ENCODE measurements around the gene JMJD8.
A peak's percentile ranks its signal among the peaks of the same experiment; 100 is the strongest.

DNA sequence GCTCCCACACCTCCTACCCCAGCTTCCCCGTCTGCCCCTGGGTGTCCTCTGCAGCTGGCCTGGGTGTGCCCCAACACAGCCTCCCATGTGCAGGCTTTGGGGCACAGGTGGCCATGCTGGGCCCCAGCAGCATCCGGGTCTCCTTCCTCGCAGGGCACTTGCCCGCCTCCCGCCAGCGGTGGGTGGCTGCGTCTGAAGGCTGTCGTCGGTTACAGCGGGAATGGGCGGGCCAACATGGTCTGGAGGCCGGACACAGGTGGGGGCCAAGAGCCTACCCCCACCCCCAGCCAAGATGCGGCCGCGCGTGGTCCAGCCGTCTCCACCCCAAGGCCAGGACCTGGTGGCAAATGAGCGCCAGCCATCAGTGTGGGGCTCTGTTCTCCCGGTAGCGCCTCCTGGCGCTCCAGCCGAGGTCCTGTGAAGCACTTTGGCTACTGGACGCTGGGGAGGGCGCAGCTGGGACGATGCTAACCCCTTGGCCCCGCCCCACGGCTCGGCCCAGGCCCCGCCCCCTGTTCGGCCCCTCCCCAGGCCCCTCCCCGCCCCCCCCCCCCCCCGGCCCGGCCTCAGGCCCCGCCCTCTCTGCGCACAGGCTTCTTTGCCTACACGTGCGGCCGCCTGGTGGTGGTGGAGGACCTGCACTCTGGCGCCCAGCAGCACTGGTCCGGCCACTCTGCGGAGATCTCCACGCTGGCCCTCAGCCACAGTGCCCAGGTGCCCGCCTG, 23.5 kb downstream of the JMJD8 start:
- TF ChIP-seq EZH2 (optimal IDR thresholded peaks at IDR 0.05; ENCODE audit: low read depth, low read length), result no peak
- TF ChIP-seq, protein P1, sequence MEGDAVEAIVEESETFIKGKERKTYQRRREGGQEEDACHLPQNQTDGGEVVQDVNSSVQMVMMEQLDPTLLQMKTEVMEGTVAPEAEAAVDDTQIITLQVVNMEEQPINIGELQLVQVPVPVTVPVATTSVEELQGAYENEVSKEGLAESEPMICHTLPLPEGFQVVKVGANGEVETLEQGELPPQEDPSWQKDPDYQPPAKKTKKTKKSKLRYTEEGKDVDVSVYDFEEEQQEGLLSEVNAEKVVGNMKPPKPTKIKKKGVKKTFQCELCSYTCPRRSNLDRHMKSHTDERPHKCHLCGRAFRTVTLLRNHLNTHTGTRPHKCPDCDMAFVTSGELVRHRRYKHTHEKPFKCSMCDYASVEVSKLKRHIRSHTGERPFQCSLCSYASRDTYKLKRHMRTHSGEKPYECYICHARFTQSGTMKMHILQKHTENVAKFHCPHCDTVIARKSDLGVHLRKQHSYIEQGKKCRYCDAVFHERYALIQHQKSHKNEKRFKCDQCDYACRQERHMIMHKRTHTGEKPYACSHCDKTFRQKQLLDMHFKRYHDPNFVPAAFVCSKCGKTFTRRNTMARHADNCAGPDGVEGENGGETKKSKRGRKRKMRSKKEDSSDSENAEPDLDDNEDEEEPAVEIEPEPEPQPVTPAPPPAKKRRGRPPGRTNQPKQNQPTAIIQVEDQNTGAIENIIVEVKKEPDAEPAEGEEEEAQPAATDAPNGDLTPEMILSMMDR (IDR thresholded peaks at IDR 0.05; ENCODE audit: low read length), result peak; percentile 38

All from MM.1S (cell line).